ENCODE measurements around the gene CECR2.

- TF ChIP-seq CTCF (IDR thresholded peaks at IDR 0.05) (no peak), POLR2A (IDR thresholded peaks at IDR 0.05) (peak in 1 of 3 donors; percentile 11)
Measured at GRCh38 chr22:17563936-17564391, 194.7 kb downstream of the CECR2 start.
